HG03039 (cell line): Measurements from ENCODE around the gene APBB1IP.

Source experiments
- ATAC-seq: cut with Tn5 transposase; IDR thresholded peaks from one replicate; pipeline ENCODE4 v1.9.1; 2021; ENCODE audit warnings: mild to moderate bottlenecking, moderate library complexity; ENCODE audit not compliant: unreplicated experiment

Gene APBB1IP

GRCh38 chr10:26612151-26612915, 174.2 kb downstream of the APBB1IP start:
- ATAC-seq: no peak
